HUES64 (cell line): Measurements from ENCODE around the gene FAM3A.

Experiments used
- H3K27ac ChIP-seq: 2 replicates; pipeline ENCODE4 v1.7.0; 2013; ENCODE audit warnings: low read depth, low read length, inconsistent platforms
- H3K27me3 ChIP-seq: 2 replicates; pipeline ENCODE4 v1.6.1; 2013; ENCODE audit warnings: mild to moderate bottlenecking, low read length; ENCODE audit not compliant: insufficient read depth
- H3K36me3 ChIP-seq: 2 replicates; pipeline ENCODE4 v1.6.1; 2013; ENCODE audit warnings: mild to moderate bottlenecking, low read length; ENCODE audit not compliant: insufficient read depth
- H3K4me1 ChIP-seq: 2 replicates; pipeline ENCODE4 v1.6.1; 2013; ENCODE audit warnings: mild to moderate bottlenecking, low read length, moderate library complexity; ENCODE audit not compliant: insufficient read depth
- H3K4me3 ChIP-seq: 2 replicates; pipeline ENCODE4 v1.5.1; 2013; ENCODE audit warnings: mild to moderate bottlenecking, low read length, moderate library complexity
- H3K9ac ChIP-seq: 2 replicates; pipeline ENCODE4 v1.6.1; 2013; ENCODE audit warnings: mild to moderate bottlenecking, low read depth, low read length
- H3K9me3 ChIP-seq: 2 replicates; pipeline ENCODE4 v1.6.1; 2013; ENCODE audit warnings: low read depth, low read length; ENCODE audit not compliant: insufficient read depth
- WGBS: fragments of 150-250, 120-280 bp; methylation state at CpG from one replicate; pipeline ENCODE4 v1.1.7; 2013; ENCODE audit warnings: missing lambda C conversion rate; 5-methylcytosine and 5-hydroxymethylcytosine counted together

Gene FAM3A

GRCh38 chrX:154485150-154486051, 30.6 kb downstream of the FAM3A start:
- H3K27ac ChIP-seq = no peak overlapping the region
- H3K36me3 ChIP-seq = peaks cover 22% of the 10 kb centered on the region
- H3K4me1 ChIP-seq = no peaks in the 10 kb centered on the region
- no peaks in the 10 kb centered on the region for H3K27me3 ChIP-seq
- H3K9me3 ChIP-seq = no peaks in the 10 kb centered on the region
- 54% methylated on average over 35 of the region's 35 CpGs for WGBS
- H3K4me3 ChIP-seq = peak overlapping the region; percentile 66
- H3K9ac ChIP-seq = peak overlapping the region; percentile 69; the same call in 1 of the 2 replicates

GRCh38 chrX:154484255-154485149, 31.5 kb downstream of the FAM3A start:
- no peaks in the 10 kb centered on the region for H3K9me3 ChIP-seq
- H3K27me3 ChIP-seq = no peaks in the 10 kb centered on the region
- no peak overlapping the region for H3K27ac ChIP-seq
- no peak overlapping the region for H3K4me3 ChIP-seq
- H3K4me1 ChIP-seq = no peaks in the 10 kb centered on the region
- 94% methylated on average over 16 of the region's 16 CpGs for WGBS
- no peak overlapping the region for H3K9ac ChIP-seq
- H3K36me3 ChIP-seq = peaks cover 22% of the 10 kb centered on the region

GRCh38 chrX:154483325-154483724, 32.7 kb downstream of the FAM3A start:
- no peak overlapping the region for H3K4me3 ChIP-seq
- peaks cover 22% of the 10 kb centered on the region for H3K36me3 ChIP-seq
- H3K9ac ChIP-seq = no peak overlapping the region
- H3K27me3 ChIP-seq = no peaks in the 10 kb centered on the region
- WGBS = 88% methylated on average over 6 of the region's 7 CpGs
- no peaks in the 10 kb centered on the region for H3K4me1 ChIP-seq
- H3K9me3 ChIP-seq = no peaks in the 10 kb centered on the region
- no peak overlapping the region for H3K27ac ChIP-seq

- H3K4me3 ChIP-seq = no peak overlapping the region
- peaks cover 22% of the 10 kb centered on the region for H3K36me3 ChIP-seq
- H3K4me1 ChIP-seq = no peaks in the 10 kb centered on the region
- no peak overlapping the region for H3K27ac ChIP-seq
- 91% methylated on average over 7 of the region's 7 CpGs for WGBS
- H3K9me3 ChIP-seq = no peaks in the 10 kb centered on the region
- H3K9ac ChIP-seq = no peak overlapping the region
- H3K27me3 ChIP-seq = no peaks in the 10 kb centered on the region
These were observed 33.2 kb downstream of the FAM3A start for GRCh38 chrX:154482786-154483185.

- H3K9ac ChIP-seq = no peak overlapping the region
- 86% methylated on average over 12 of the region's 14 CpGs for WGBS
- H3K4me3 ChIP-seq = no peak overlapping the region
- no peaks in the 10 kb centered on the region for H3K9me3 ChIP-seq
- H3K27ac ChIP-seq = no peak overlapping the region
- H3K27me3 ChIP-seq = no peaks in the 10 kb centered on the region
- no peaks in the 10 kb centered on the region for H3K4me1 ChIP-seq
- H3K36me3 ChIP-seq = peaks cover 22% of the 10 kb centered on the region
These were observed 34.0 kb downstream of the FAM3A start for GRCh38 chrX:154481911-154482601.

GRCh38 chrX:154481195-154481594, 34.8 kb downstream of the FAM3A start:
- Histone ChIP-seq H3K9me3 (no peaks in the 10 kb centered on the region), H3K36me3 (peaks cover 22% of the 10 kb centered on the region), H3K27ac (no peak overlapping the region), H3K4me1 (no peaks in the 10 kb centered on the region), H3K4me3 (no peak overlapping the region), H3K27me3 (no peaks in the 10 kb centered on the region), H3K9ac (no peak overlapping the region)
- 94% methylated on average over 4 of the region's 5 CpGs for WGBS

- Histone ChIP-seq H3K4me1 (no peaks in the 10 kb centered on the region), H3K9ac (peak within 1 kb of the TSS; percentile 63; the same call in 1 of the 2 replicates), H3K36me3 (peaks cover 7% of the 10 kb centered on the region; the same call in 1 of the 2 replicates), H3K4me3 (peak within 1 kb of the TSS; percentile 59), H3K27ac (peak within 1 kb of the TSS; percentile 82), H3K9me3 (no peaks in the 10 kb centered on the region), H3K27me3 (no peaks in the 10 kb centered on the region)
- 5% methylated on average over 85 of the region's 85 CpGs for WGBS
These were observed 37.1 kb downstream of the FAM3A start, which contains the start of gene LAGE3 for GRCh38 chrX:154478728-154479622. TSS of gene LAGE3 (minus strand) at chrX:154479281. CDS start at chrX:154478915, 366 bp downstream.

- H3K4me1 ChIP-seq = no peaks in the 10 kb centered on the region
- H3K27ac ChIP-seq = no peak overlapping the region
- H3K9me3 ChIP-seq = no peaks in the 10 kb centered on the region
- H3K36me3 ChIP-seq = no peaks in the 10 kb centered on the region; the same call in 1 of the 2 replicates
- H3K9ac ChIP-seq = no peak overlapping the region
- H3K27me3 ChIP-seq = no peaks in the 10 kb centered on the region
- 68% methylated on average over 24 of the region's 24 CpGs for WGBS
- peak overlapping the region; percentile 59 for H3K4me3 ChIP-seq
These were observed 38.0 kb downstream of the FAM3A start for GRCh38 chrX:154477891-154478477.

- Histone ChIP-seq H3K27ac (no peak overlapping the region), H3K36me3 (no peaks in the 10 kb centered on the region; the same call in 1 of the 2 replicates), H3K4me1 (no peaks in the 10 kb centered on the region), H3K27me3 (no peaks in the 10 kb centered on the region), H3K9ac (no peak overlapping the region), H3K4me3 (no peak overlapping the region), H3K9me3 (no peaks in the 10 kb centered on the region)
- WGBS = 95% methylated on average over 8 of the region's 8 CpGs
These were observed 39.2 kb downstream of the FAM3A start for GRCh38 chrX:154476821-154477220.

GRCh38 chrX:154473683-154474082, 42.3 kb downstream of the FAM3A start:
- H3K27ac ChIP-seq = no peak overlapping the region
- H3K9ac ChIP-seq = no peak overlapping the region
- H3K4me3 ChIP-seq = no peak overlapping the region
- H3K4me1 ChIP-seq = no peaks in the 10 kb centered on the region
- no peaks in the 10 kb centered on the region for H3K9me3 ChIP-seq
- WGBS = 95% methylated on average over 7 of the region's 7 CpGs
- no peaks in the 10 kb centered on the region for H3K27me3 ChIP-seq
- peaks cover 24% of the 10 kb centered on the region for H3K36me3 ChIP-seq
